ENCODE results near the gene SDCCAG8.

Gene SDCCAG8

GRCh38 chr1:243428617-243429342, 172.9 kb downstream of the SDCCAG8 start:
- DNase-seq: no peak

DNA sequence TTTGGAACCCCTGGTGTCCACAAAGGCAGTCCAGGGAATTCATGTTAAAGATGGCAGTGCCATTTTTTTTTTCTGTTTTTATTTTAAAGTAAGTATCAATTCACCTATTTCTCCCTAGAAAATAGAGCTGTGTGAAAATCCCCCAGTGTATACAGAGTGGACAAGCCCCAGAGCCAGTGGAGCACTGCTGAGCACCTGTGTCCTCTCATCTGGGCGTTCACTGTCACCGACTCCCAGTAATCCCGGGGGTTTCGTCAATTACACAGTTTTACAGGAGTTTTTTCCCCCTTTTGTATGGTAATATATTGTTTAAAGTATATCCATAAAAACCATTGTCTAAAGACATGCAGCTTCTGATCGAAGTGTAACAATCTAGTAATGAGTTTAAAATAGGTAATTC, 175.8 kb downstream of the SDCCAG8 start:
- DNase-seq: no peak

GRCh38 chr1:243432136-243432535, 176.3 kb downstream of the SDCCAG8 start:
- no peak for DNase-seq

DNA sequence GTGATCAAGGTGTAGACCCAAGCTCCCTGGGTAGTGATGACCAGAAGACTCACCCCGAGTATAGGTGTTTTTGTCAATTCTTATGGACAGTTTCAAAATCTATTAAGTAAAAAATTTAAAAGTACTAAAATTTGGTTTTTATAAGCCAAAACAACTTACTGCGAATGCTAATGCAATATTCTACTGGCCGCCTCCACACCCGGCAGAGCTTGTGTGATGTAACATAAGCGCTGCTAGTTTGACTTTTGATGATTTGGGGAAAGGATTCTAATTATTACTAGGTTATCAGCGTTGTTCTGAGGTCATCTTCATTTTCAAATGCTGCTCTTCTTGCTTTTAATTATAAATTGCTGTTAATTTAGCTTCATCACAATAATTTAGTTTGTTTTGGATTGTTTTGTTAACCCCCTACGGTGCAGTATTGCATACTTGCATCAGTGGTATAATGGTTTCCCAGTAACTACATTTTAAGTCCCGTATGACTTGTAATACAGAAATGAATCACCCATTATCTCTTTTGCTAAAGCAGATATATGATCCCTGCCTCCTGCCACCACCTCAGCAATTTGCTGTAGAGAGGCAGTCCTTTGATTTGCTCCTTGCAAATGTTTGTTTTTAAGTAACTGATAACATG, 178.0 kb downstream of the SDCCAG8 start:
- DNase-seq: no peak

- no peak for DNase-seq
Measured at GRCh38 chr1:243434594-243434993, 178.8 kb downstream of the SDCCAG8 start.

GRCh38 chr1:243435836-243436235, 180.0 kb downstream of the SDCCAG8 start:
- no peak for DNase-seq

GRCh38 chr1:243438146-243438545, 182.3 kb downstream of the SDCCAG8 start:
- DNase-seq: no peak

- no peak for DNase-seq
Measured at GRCh38 chr1:243438815-243439214, 183.0 kb downstream of the SDCCAG8 start.

DNA sequence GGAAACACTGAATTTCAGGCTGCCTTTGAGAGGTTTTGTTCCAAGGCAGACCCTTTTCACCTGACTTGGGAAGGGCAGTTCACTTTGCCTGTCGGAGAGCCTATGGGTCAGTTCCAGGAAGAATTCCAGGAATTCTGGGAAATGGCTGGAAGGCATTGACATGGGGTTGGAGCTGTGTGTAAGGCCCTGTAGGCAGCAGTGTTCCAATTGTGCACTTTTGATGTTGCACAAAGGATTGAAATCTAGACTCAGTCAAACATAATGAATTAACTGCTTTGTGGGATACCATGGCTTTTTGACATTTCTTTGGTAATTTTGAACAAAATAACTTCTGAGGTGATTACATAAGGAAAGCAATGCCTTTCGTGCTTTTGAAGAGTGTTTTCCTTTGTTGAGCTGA, 184.6 kb downstream of the SDCCAG8 start:
- no peak for DNase-seq

- DNase-seq: no peak
Measured at GRCh38 chr1:243441601-243442000, 185.8 kb downstream of the SDCCAG8 start.

DNA sequence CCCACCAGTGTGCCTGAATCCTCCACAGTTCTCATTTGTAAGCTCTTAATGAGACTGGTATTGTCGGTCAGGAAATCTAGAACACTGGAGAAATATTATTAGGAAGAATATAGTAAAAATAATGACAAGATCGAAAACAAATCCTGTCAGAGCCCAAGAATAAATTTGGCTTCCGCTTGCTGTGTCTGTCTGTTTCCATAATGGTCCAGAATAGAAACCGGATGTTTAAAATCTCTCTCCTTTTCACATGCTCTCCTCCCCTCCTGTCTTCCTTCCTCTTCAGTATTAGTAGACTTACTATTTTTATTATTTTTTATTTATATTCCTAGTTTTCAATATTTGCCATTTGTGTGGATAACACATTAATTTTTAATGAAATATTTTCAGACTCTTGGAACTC, 187.7 kb downstream of the SDCCAG8 start:
- no peak for DNase-seq

DNA sequence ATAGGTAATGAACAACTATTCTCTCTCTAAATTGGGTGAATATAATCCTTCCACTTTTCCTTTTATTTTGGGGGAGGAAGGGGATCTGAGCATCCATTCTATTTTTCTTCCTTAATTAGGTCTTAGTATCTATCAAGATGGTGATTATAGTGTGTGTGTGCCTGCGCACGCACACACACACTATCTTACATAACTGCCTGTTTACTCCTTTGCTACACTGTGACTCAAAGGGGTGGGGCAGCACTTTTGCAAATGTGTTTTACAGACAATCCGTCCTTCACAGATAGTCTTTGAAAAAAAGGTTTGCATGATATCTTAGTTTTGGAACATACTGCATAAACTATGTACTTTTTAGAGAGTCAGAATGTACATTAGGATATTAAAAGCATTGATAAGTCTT, 191.5 kb downstream of the SDCCAG8 start:
- DNase-seq: no peak

DNA sequence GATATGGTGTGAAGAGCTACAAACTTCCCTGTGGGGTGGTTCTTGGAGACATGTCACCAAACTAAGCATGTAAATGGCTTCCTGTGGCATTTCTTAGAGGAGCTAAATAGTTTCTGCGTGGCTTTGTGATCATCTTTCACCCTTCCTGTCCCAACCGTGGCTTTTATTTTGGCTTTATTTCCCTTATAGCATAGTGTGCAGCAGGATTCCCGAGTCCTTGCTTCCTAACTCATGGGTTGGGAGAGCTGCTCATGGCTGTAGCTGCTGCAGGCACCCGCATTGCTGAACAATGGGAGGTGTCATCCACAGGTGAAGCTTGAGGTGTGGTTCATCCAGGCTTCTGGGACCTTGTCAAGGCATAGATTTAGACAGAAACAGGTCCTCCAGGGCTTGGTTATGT, 192.0 kb downstream of the SDCCAG8 start:
- DNase-seq: no peak

DNA sequence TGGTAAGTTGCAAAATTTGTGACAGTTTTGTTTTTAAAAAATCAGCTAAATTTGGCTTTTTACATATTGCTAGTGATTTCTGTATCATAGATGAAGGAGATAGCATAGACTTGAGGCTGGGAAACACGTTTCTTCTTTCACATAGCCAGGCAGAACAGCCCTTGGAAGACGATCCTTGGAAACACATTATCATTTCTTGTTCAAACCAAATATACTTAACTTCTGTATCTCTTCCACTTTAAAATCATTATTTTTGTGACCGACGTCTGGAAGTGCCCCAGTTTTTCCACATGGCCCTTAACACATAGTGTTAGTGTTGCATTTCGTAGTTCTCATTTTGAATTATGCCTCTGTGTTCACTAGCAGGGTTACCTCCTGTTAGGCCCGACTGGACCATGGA, 193.5 kb downstream of the SDCCAG8 start:
- no peak for DNase-seq

- DNase-seq: no peak
Measured at GRCh38 chr1:243452092-243452491, 196.3 kb downstream of the SDCCAG8 start.

DNA sequence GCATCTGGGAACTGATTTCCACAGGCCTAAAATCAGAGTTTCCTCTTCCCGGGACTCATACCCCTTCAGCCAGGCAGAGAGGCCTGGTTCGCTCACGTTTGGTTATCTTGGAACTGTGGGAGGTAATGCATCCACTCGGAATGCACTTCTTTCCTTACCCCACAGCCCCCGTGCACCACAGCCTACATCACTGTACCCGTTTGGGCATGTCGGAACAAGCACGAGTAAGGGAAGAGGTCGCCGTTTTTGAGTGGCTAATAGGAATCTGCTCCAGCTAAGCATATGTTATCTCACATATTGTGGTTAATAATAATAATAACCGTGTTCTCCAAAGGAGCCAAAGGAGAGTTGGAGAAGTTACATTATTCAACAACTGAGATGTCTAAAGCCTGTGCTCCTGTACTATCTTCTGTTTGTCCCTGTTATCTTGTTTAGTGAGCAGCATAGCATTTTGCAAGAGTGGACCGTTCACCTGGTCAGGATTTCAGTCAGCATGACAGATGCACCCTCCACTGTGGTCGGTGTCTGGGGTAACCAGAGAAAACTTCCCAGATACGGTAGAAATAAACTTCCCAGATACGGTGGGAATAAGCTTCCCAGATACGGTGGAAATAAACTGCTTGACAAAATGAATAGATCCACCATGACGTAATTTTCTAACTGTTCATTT, 198.6 kb downstream of the SDCCAG8 start:
- DNase-seq: no peak

- DNase-seq: no peak
Measured at GRCh38 chr1:243455760-243456651, 200.2 kb downstream of the SDCCAG8 start.

- DNase-seq: no peak
Measured at GRCh38 chr1:243457363-243457982, 201.6 kb downstream of the SDCCAG8 start.

DNA sequence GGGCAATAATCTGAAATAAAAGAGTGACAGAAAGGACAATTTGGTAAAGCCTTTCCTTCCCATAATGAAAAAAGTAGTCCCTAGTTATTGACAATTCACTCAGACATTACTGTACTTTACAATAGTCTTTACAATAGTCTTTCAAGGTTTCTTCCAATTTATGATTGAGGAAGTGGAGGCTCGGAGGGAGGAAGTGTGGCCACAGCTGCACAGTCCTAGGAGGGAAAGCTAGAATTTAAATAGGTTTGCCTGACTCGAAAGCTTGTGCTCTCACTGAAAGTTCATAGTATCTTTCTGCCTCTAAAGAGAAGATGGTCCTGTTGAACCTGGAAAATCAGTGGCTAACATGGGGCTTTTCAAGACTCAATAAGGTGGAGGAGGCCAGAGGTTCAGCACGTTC, 203.2 kb downstream of the SDCCAG8 start:
- DNase-seq: no peak

- no peak for DNase-seq
Measured at GRCh38 chr1:243461700-243462099, 205.9 kb downstream of the SDCCAG8 start.

- DNase-seq: no peak
Measured at GRCh38 chr1:243462929-243463697, 207.3 kb downstream of the SDCCAG8 start.

DNA sequence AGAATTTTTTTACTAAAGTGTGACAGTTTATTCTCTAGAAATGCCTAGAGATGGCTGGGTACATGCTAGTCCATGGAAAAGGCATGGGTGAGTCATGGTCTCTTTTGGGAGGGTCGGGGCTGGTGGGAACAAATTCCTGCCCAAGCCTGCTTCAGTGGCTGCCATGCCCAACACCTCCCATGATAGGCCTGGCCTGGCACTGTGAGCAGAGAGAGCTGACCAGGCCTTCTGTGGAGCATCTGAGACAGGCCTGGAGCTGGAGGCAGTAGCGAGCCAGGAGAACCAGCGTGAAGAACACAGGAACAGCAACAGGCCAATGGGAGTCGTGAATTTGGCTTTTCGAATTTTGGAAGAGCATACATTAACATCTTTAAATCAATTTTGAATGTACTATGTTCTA, 209.2 kb downstream of the SDCCAG8 start:
- DNase-seq: no peak

All from RPMI8226 (cell line).